D721Med (cell line): ENCODE measurements around the gene TMEM140.

Source experiments
- DNase-seq: peaks from one replicate; pipeline ENCODE4 v3.0.0; 2011; ENCODE audit warnings: low spot score; ENCODE audit not compliant: insufficient read length
- FAIRE-seq: peaks from 2 replicates; lab custom pipeline; 2011; peaks lifted over from hg19 to GRCh38; lab: Jason Lieb, UNC
- CTCF ChIP-seq: IDR thresholded peaks from 2 replicates; pipeline ENCODE4 v1.5.1; 2012; ENCODE audit warnings: mild to moderate bottlenecking, control low read depth; ENCODE audit not compliant: insufficient read depth; ENCODE audit errors: missing control alignments

Gene TMEM140

GRCh38 chr7:135181929-135182678 is 34.2 kb downstream of the TMEM140 start:
- DNase-seq (no peak), FAIRE-seq (no peak)
- TF ChIP-seq CTCF = no peak

GRCh38 chr7:135183478-135183877 is 35.6 kb downstream of the TMEM140 start:
- FAIRE-seq (no peak), DNase-seq (no peak)
- TF ChIP-seq CTCF = no peak

- FAIRE-seq (no peak), DNase-seq (no peak)
- TF ChIP-seq CTCF = no peak
Observed at GRCh38 chr7:135184254-135184841, 36.5 kb downstream of the TMEM140 start.

- TF ChIP-seq CTCF = no peak
- no peak for DNase-seq
- no peak for FAIRE-seq
Observed at GRCh38 chr7:135185471-135186260, 37.8 kb downstream of the TMEM140 start.

- no peak for TF ChIP-seq CTCF
- DNase-seq (no peak), FAIRE-seq (no peak)
Observed at GRCh38 chr7:135186261-135186540, 38.3 kb downstream of the TMEM140 start.

- FAIRE-seq (no peak), DNase-seq (no peak)
- TF ChIP-seq CTCF = no peak
Observed at GRCh38 chr7:135186841-135187253, 39.0 kb downstream of the TMEM140 start.
